H1 (cell line): ENCODE results near the gene ATP1B3. TPM values are rescaled to one million over a fixed set of nuclear protein-coding genes. Genes with fewer than 3 reads are reported as not detected.

ENCODE experiments used
- ATF3 ChIP-seq: IDR thresholded peaks from 2 replicates; pipeline ENCODE4 v1.6.1; 2011; ENCODE audit warnings: low read depth, mild to moderate bottlenecking, low read length; ENCODE audit not compliant: insufficient read depth
- JUN ChIP-seq: IDR thresholded peaks from 2 replicates; pipeline ENCODE4 v1.6.1; 2011; ENCODE audit warnings: low read depth, mild to moderate bottlenecking, improper control_type of control experiment, low read length
- NANOG ChIP-seq: IDR thresholded peaks from 2 replicates; pipeline ENCODE4 v1.6.1; 2011; ENCODE audit warnings: low read length, low read depth, mild to moderate bottlenecking, inconsistent platforms; ENCODE audit not compliant: insufficient read depth, poor library complexity, severe bottlenecking
- SIRT6 ChIP-seq: IDR thresholded peaks from one replicate; pipeline ENCODE4 v1.7.1; 2012; ENCODE audit warnings: low read length, inconsistent platforms
- SP2 ChIP-seq: IDR thresholded peaks from 2 replicates; pipeline ENCODE4 v1.6.1; 2012; ENCODE audit warnings: mild to moderate bottlenecking, low read length, inconsistent platforms
- ZNF274 ChIP-seq: IDR thresholded peaks from 2 replicates; pipeline ENCODE4 v1.7.0; 2012; ENCODE audit warnings: low read length, borderline replicate concordance; ENCODE audit errors: extremely low read depth
- polyA plus RNA-seq, 7 experiments: library from polyadenylated mRNA; depleted of rRNA in 3 of 7; stranded (reverse) in 5 of 7; unstranded in 2 of 7; fragments of >200 nt in 5 of 7; fragments of 200-250 nt in 2 of 7; gene quantifications; 1 replicate in 5 of 7; 2 replicates in 1 of 7; 4 replicates in 1 of 7; pipeline versions ENCODE4 v1.2.1 to v1.2.3, GENCODE V29; 2011 to 2013; ENCODE audit warnings: missing spikeins in 2 of 7, mixed read lengths in 2 of 7
- total RNA-seq: library from RNA; stranded (reverse); fragmentation: NEBNext Ultra II Directional; extraction: Animal tissue kit (Norgen Biotek cat#: 25700); gene quantifications from 2 replicates; pipeline ENCODE4 v1.2.1, GENCODE V29; 2021

Gene ATP1B3
- total and polyA plus RNA-seq, 2 of the 8 experiments (the other 6 are each of a cell fraction or from before 2014, with no cell fraction given) = 233 to 342 TPM

GRCh38 chr3:141952611-141953010 lies 76.2 kb downstream of the ATP1B3 start (continued):
- TF ChIP-seq SIRT6 (no peak), JUN (no peak), NANOG (no peak), SP2 (no peak), ZNF274 (no peak), ATF3 (no peak)
